Measurements from ENCODE around the gene CADPS2. TPM values are rescaled to one million over a fixed set of nuclear protein-coding genes. Genes with fewer than 3 reads are reported as not detected.

Gene CADPS2
- total and polyA plus RNA-seq, 2 of the 8 experiments (the other 6 are each of a cell fraction or from before 2014, with no cell fraction given): 8.9 to 22.3 TPM

- TF ChIP-seq CHD2 (IDR thresholded peaks at IDR 0.05; ENCODE audit: low read length): no peak
- no peak for TF ChIP-seq BCL11A (IDR thresholded peaks at IDR 0.05; ENCODE audit: low read depth in 2 of 2, low read length in 2 of 2)
- no peak for TF ChIP-seq MAFK (IDR thresholded peaks at IDR 0.05; ENCODE audit: low read depth, low read length)
- no peak for TF ChIP-seq FOSL1 (IDR thresholded peaks at IDR 0.05; ENCODE audit: insufficient read depth, low read depth, low read length)
- TF ChIP-seq KDM1A (IDR thresholded peaks at IDR 0.05; ENCODE audit: borderline replicate concordance, low read length): no peak
Measured at GRCh38 chr7:122663733-122664132, 222.5 kb downstream of the CADPS2 start (continued).

All from H1 (cell line).